ENCODE results near the gene QSER1. TPM values are rescaled to one million over a fixed set of nuclear protein-coding genes. Genes with fewer than 3 reads are reported as not detected.
"Not testable (repeated sequence)": the region's sequence is repeated elsewhere in the genome, so short reads cannot be mapped to it uniquely, and the experiment has no call there.

The QSER1 gene
- total RNA-seq (2014; rRNA removed; shearing (Covaris generic); ENCODE audit: low replicate concordance): 5.7 and 10.4 TPM in 2 replicates

- peak; percentile 71 for DNase-seq
- H3K36me3 ChIP-seq: no peaks in the 10 kb centered on the region; the same call in none of the 2 replicates
- H3K4me3 ChIP-seq: peak within 1 kb of the TSS; percentile 77
- no peaks in the 10 kb centered on the region for H3K27me3 ChIP-seq
- H3K9me3 ChIP-seq: no peaks in the 10 kb centered on the region
These were observed at the start of gene QSER1 for GRCh38 chr11:32892355-32893092. TSS of gene QSER1 (plus strand) at chr11:32892811. CDS start at chr11:32893126, 315 bp downstream.

DNA sequence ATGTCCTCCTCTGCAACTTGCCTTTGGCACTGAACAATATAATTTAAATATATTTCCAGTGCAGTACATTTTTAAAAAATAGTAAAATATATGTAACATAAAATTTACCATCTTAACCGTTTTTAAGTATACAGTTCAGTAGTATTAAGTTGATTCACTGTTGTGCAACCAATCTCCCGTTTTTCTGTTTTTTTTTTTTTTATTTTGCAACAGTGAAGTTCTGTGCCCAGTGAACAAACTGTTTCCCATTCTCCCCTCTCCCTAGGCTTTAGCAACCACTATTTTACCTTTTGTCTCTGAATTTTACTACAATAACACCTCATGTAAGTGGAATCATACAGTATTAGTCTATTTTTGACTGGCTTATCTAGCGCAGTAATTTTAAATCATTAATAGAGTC is 49.1 kb upstream of the QSER1 start:
- Histone ChIP-seq H3K27me3 (no peaks in the 10 kb centered on the region), H3K9me3 (no peaks in the 10 kb centered on the region), H3K4me3 (no peak overlapping the region), H3K36me3 (no peaks in the 10 kb centered on the region)
- no peak for DNase-seq

DNA sequence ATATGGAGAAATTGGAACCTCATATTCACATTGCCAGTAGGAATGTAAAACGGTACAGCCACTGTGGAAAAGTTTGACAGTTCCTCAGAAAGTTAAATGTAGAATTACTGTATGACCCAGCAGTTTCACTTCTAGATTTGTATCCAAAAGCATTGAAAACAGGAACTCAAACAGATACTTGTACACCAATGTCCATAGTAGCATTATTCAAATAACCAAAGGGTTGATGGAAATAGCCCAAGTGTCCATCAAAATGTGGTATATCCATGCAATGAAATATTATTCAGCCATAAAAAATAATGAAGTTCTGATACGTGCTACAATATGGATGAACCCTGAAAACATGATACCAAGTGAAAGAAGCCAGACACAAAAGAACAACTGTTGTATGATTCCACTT is 45.1 kb upstream of the QSER1 start:
- DNase-seq: no peak
- H3K27me3 ChIP-seq: no peaks in the 10 kb centered on the region
- H3K4me3 ChIP-seq: no peak overlapping the region
- no peaks in the 10 kb centered on the region for H3K36me3 ChIP-seq
- no peaks in the 10 kb centered on the region for H3K9me3 ChIP-seq

GRCh38 chr11:32849761-32850160 is 42.9 kb upstream of the QSER1 start:
- no peaks in the 10 kb centered on the region for H3K36me3 ChIP-seq
- no peaks in the 10 kb centered on the region for H3K9me3 ChIP-seq
- no peaks in the 10 kb centered on the region for H3K27me3 ChIP-seq
- no peak for DNase-seq
- no peak overlapping the region for H3K4me3 ChIP-seq

- Histone ChIP-seq H3K9me3 (no peaks in the 10 kb centered on the region), H3K36me3 (no peaks in the 10 kb centered on the region), H3K4me3 (no peak overlapping the region), H3K27me3 (no peaks in the 10 kb centered on the region)
- no peak for DNase-seq
These were observed 41.4 kb upstream of the QSER1 start for GRCh38 chr11:32851251-32851650.

- Histone ChIP-seq H3K4me3 (no peak overlapping the region), H3K9me3 (no peaks in the 10 kb centered on the region), H3K27me3 (no peaks in the 10 kb centered on the region), H3K36me3 (no peaks in the 10 kb centered on the region)
- DNase-seq: peak; percentile 62
These were observed 40.4 kb upstream of the QSER1 start for GRCh38 chr11:32852207-32852606.

GRCh38 chr11:32855601-32856000 is 37.0 kb upstream of the QSER1 start:
- DNase-seq: no peak
- Histone ChIP-seq H3K27me3 (no peaks in the 10 kb centered on the region), H3K9me3 (no peaks in the 10 kb centered on the region), H3K36me3 (no peaks in the 10 kb centered on the region), H3K4me3 (no peak overlapping the region)

DNA sequence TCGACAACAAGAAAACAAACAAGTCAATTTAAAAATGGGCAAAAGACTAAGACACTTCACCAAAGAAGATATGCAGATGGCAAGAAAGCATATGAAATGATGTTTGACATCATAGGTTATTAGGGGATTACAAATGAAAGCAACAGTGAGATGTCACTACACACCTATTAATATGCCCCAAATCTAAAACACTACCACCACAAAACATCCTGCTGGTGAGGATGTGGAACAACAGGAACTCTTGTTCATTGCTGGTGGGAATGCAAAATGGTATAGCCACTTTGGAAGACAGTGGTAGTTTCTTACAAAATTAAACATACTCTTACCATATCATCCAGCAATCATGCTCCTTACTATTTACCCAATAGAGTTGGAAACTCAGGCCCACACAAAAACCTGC is 33.9 kb upstream of the QSER1 start:
- H3K4me3 ChIP-seq: no peak overlapping the region
- no peak for DNase-seq
- no peaks in the 10 kb centered on the region for H3K9me3 ChIP-seq
- H3K36me3 ChIP-seq: no peaks in the 10 kb centered on the region
- no peaks in the 10 kb centered on the region for H3K27me3 ChIP-seq

DNA sequence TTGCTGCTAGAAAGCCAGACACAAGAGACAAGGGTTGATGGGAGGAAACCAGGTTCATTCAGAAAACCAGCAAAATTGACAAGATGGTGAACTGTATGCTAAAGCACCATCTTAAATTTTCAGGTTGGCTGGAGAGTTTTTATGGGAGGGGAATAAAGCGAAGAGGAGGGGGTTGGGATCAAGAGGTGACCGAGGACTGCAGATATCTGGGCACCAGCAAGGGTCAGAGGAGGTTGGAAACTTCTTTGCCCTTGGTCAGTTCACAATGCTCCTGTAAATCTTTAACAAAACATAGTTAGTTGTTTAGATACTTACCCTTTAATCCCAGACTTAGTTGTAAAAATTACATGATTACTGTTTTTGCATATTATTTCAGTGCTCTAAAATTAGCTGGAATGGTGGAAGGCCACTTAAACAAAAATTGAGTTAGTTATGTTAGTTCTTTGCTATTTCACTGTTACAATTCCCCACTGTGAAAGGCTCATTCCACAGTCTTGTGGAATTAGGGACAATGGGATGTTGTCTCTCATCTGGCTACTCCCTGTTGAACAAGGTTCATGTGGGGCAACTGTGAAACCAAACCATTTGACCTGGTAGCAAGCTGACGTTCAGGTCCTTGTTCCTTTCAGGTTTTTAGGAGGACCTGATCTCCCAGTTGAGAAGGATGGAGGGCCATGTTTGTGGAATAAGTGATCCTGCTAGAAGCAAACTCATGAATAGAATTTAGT is 30.6 kb upstream of the QSER1 start:
- no peaks in the 10 kb centered on the region for H3K36me3 ChIP-seq
- no peak overlapping the region for H3K4me3 ChIP-seq
- H3K27me3 ChIP-seq: no peaks in the 10 kb centered on the region
- no peaks in the 10 kb centered on the region for H3K9me3 ChIP-seq
- DNase-seq: no peak

- H3K27me3 ChIP-seq: no peaks in the 10 kb centered on the region
- no peak for DNase-seq
- H3K9me3 ChIP-seq: no peaks in the 10 kb centered on the region; the same call in 1 of the 2 replicates
- H3K4me3 ChIP-seq: no peak overlapping the region
- no peaks in the 10 kb centered on the region for H3K36me3 ChIP-seq
These were observed 28.1 kb upstream of the QSER1 start for GRCh38 chr11:32864555-32864954.

- not testable (repeated sequence) for H3K27me3 ChIP-seq, DNase-seq, H3K4me3 ChIP-seq, H3K36me3 ChIP-seq, H3K9me3 ChIP-seq
These were observed 23.9 kb upstream of the QSER1 start for GRCh38 chr11:32868752-32869151.

DNA sequence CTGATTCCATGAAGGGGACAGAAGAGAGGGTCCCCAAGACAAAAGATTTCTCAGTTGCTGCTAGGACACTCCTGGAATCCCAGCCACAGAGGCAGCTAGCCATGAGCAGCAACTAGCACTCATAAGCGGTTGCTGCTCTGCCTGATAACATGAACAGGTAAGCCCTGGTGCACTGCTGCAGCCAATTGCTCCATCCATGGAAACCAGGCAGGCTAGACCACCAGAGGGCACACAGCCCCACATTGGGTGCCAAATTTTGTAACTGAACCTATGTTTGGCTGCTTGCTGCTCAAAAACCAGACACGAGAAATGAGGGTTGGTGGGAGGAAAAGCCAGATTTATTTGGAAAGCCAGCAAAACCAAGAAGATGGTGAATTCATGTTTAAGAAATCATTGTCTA is 21.9 kb upstream of the QSER1 start:
- Histone ChIP-seq H3K9me3 (no peaks in the 10 kb centered on the region; the same call in 1 of the 2 replicates), H3K27me3 (no peaks in the 10 kb centered on the region), H3K36me3 (no peaks in the 10 kb centered on the region), H3K4me3 (no peak overlapping the region)
- no peak for DNase-seq

GRCh38 chr11:32874132-32874531 is 18.5 kb upstream of the QSER1 start:
- Histone ChIP-seq H3K4me3 (no peak overlapping the region), H3K36me3 (no peaks in the 10 kb centered on the region), H3K27me3 (no peaks in the 10 kb centered on the region), H3K9me3 (no peaks in the 10 kb centered on the region)
- no peak for DNase-seq

DNA sequence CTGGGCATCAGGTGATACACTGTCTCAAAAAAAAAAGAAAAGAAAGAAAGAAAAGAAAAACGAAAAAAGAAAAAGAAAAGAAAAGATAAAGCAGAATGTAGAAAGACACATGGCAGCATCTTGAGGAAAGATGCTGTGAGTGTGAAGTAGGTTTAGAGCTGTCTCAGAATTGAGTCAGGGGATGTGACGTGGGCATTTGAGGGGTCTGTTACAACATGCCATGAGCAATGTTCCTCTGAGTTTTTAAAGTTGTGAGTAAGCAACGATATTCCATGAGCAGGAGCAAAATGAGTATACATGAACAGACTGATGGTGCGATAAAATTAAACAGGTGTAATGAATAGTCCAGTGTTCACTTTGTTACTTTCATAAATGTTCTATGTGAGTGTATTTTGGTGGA is 11.3 kb upstream of the QSER1 start:
- H3K9me3 ChIP-seq: no peaks in the 10 kb centered on the region
- no peak for DNase-seq
- H3K36me3 ChIP-seq: no peaks in the 10 kb centered on the region
- H3K4me3 ChIP-seq: no peak overlapping the region
- H3K27me3 ChIP-seq: no peaks in the 10 kb centered on the region

- H3K36me3 ChIP-seq: no peaks in the 10 kb centered on the region
- no peak for DNase-seq
These were observed 9.2 kb upstream of the QSER1 start for GRCh38 chr11:32883421-32883820.

DNA sequence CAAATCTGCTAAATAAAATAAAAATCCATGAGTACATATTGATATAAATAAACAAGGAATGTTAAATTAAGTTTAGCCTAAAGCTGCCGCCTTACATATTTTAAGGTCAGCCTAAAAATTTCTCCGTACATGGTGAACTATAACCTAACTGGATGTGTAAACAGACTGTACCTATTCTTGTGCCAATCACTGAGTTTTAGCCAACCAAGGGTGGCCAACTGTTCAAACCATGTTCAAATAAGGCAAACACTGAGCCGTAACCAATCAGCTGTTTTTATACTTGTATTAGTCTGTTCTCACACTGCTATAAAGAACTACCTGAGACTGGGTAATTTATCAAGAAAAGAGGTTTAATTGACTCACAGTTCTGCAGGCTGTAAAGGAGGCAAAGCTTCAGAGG is 8.6 kb upstream of the QSER1 start:
- Histone ChIP-seq H3K36me3 (no peaks in the 10 kb centered on the region), H3K9me3 (no peaks in the 10 kb centered on the region), H3K27me3 (no peaks in the 10 kb centered on the region), H3K4me3 (no peak overlapping the region)
- no peak for DNase-seq

More at GRCh38 chr11:32883421-32883820, 9.2 kb upstream of the QSER1 start:
- H3K9me3 ChIP-seq: no peaks in the 10 kb centered on the region
- H3K27me3 ChIP-seq: no peaks in the 10 kb centered on the region
- H3K4me3 ChIP-seq: no peak overlapping the region

- DNase-seq: no peak
- Histone ChIP-seq H3K9me3 (no peaks in the 10 kb centered on the region), H3K27me3 (no peaks in the 10 kb centered on the region), H3K4me3 (no peak overlapping the region), H3K36me3 (no peaks in the 10 kb centered on the region)
These were observed 7.7 kb upstream of the QSER1 start for GRCh38 chr11:32884770-32885384.

All from MG63 (cell line).